ENCODE results near the gene STK39. TPM values are rescaled to one million over a fixed set of nuclear protein-coding genes. Genes with fewer than 3 reads are reported as not detected.

The STK39 gene
- total and polyA plus RNA-seq, 2 donors from 2014 or later: 15.9 to 27.1 TPM

DNA sequence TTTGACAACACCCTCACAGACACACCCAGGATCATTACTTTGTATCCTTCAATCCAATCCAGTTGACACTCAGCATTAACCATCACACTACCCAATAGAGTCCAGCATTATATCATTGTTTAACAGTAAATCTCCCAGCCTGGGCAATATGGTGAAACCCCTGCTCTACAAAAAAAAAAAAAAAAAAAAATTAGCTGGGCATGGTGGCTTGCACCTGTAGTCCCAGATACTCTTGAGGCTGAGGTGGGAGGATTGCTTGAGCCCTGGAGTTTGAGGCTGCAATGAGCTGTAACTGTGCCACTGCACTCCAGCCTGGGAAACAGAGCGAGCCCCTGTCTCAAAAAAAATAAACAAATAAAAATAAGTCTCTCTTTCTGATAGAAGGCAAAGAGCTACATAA is 304.0 kb downstream of the STK39 start:
- H3K27ac ChIP-seq (ENCODE audit: low read depth in 2 of 2, low read length in 2 of 2): no peak overlapping the region
- H3K9me3 ChIP-seq (ENCODE audit: control insufficient read depth in 2 of 3, insufficient read depth in 1 of 3, low read length in 3 of 3): no peaks in the 10 kb centered on the region
- TF ChIP-seq, protein P1, sequence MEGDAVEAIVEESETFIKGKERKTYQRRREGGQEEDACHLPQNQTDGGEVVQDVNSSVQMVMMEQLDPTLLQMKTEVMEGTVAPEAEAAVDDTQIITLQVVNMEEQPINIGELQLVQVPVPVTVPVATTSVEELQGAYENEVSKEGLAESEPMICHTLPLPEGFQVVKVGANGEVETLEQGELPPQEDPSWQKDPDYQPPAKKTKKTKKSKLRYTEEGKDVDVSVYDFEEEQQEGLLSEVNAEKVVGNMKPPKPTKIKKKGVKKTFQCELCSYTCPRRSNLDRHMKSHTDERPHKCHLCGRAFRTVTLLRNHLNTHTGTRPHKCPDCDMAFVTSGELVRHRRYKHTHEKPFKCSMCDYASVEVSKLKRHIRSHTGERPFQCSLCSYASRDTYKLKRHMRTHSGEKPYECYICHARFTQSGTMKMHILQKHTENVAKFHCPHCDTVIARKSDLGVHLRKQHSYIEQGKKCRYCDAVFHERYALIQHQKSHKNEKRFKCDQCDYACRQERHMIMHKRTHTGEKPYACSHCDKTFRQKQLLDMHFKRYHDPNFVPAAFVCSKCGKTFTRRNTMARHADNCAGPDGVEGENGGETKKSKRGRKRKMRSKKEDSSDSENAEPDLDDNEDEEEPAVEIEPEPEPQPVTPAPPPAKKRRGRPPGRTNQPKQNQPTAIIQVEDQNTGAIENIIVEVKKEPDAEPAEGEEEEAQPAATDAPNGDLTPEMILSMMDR (IDR thresholded peaks at IDR 0.05; ENCODE audit: borderline replicate concordance, extremely low read depth, insufficient read depth): no peak
- H3K4me1 ChIP-seq (ENCODE audit: control insufficient read depth in 2 of 3, insufficient read depth in 2 of 3, low read depth in 1 of 3, low read length in 3 of 3): no peaks in the 10 kb centered on the region
- H3K4me3 ChIP-seq (ENCODE audit: low read length in 3 of 3): no peak overlapping the region
- no peaks in the 10 kb centered on the region for H3K27me3 ChIP-seq (ENCODE audit: control insufficient read depth, insufficient read depth, low read length)
- DNase-seq (no peak), FAIRE-seq (no peak)
- H3K9ac ChIP-seq (ENCODE audit: low read length in 3 of 3): no peak overlapping the region
- H3K36me3 ChIP-seq (ENCODE audit: control insufficient read depth in 2 of 3, insufficient read depth in 3 of 3, low read length in 3 of 3): no peaks in the 10 kb centered on the region
- intact Hi-C loops (cut with DNase I): no loop called here

DNA sequence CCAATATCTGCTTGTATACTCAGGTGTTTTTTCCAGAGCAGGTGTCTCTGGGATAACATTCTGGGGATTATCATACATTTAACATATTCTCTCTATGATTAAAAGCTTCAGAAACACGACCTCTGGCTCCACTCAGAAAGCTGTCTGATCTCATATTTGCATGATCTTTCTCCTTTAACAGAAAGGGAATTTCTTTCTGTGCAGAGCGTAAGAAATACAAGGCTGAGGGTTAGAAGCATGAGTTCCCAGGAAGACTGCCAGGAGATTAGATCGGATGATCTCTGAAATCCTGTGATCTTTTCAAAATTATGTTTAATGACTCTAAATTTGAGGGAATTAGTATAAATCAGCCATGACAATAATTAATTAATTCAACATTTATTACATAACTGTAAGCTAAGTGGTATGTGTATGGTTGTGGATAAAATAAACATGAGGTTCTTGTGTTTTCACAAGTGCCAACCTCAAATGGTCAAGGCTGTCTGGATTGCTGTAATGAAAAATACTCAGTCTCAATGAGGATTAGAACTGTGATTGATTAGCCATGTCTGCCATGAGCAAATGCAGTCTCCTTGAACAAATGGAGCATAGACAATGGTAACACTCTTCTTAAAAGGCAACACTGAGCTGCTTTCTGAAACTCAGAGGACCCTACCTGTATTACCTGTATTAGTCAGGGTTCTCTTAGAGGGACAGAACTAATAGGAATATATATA is 304.9 kb downstream of the STK39 start:
- Histone ChIP-seq H3K4me3 (ENCODE audit: low read length in 3 of 3) (no peak overlapping the region), H3K36me3 (ENCODE audit: control insufficient read depth in 2 of 3, insufficient read depth in 3 of 3, low read length in 3 of 3) (no peaks in the 10 kb centered on the region), H3K9me3 (ENCODE audit: control insufficient read depth in 2 of 3, insufficient read depth in 1 of 3, low read length in 3 of 3) (no peaks in the 10 kb centered on the region), H3K27me3 (ENCODE audit: control insufficient read depth, insufficient read depth, low read length) (no peaks in the 10 kb centered on the region), H3K4me1 (ENCODE audit: control insufficient read depth in 2 of 3, insufficient read depth in 2 of 3, low read depth in 1 of 3, low read length in 3 of 3) (no peaks in the 10 kb centered on the region), H3K27ac (ENCODE audit: low read depth in 2 of 2, low read length in 2 of 2) (no peak overlapping the region), H3K9ac (ENCODE audit: low read length in 3 of 3) (no peak overlapping the region)
- DNase-seq (no peak), FAIRE-seq (no peak)
- intact Hi-C loops (cut with DNase I): no loop called here
- TF ChIP-seq, protein P1 (IDR thresholded peaks at IDR 0.05; ENCODE audit: borderline replicate concordance, extremely low read depth, insufficient read depth): no peak

DNA sequence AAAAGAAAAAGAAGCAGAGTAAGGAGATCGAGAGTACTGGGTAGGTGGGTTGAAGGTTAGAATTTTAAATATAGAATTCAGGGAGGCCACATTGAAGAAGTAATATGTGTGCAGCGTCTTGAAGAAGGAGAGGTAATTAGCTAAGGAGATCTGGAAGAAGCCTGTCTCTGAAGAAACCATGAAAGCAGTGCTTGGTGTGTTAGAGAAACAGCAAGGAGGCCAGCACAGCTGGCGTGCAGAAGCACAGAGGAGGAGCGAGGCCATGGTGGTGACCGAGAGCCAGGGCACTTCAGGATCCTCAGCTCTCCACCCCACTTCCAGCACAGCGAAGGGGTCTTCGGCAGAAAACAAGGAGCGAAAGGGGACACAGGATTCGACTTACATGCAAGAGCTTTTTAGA is 305.8 kb downstream of the STK39 start:
- Histone ChIP-seq H3K4me3 (ENCODE audit: low read length in 3 of 3) (no peak overlapping the region), H3K27me3 (ENCODE audit: control insufficient read depth, insufficient read depth, low read length) (no peaks in the 10 kb centered on the region), H3K9ac (ENCODE audit: low read length in 3 of 3) (no peak overlapping the region), H3K9me3 (ENCODE audit: control insufficient read depth in 2 of 3, insufficient read depth in 1 of 3, low read length in 3 of 3) (no peaks in the 10 kb centered on the region), H3K36me3 (ENCODE audit: control insufficient read depth in 2 of 3, insufficient read depth in 3 of 3, low read length in 3 of 3) (no peaks in the 10 kb centered on the region), H3K4me1 (ENCODE audit: control insufficient read depth in 2 of 3, insufficient read depth in 2 of 3, low read depth in 1 of 3, low read length in 3 of 3) (no peaks in the 10 kb centered on the region), H3K27ac (ENCODE audit: low read depth in 2 of 2, low read length in 2 of 2) (no peak overlapping the region)
- no peak for DNase-seq
- TF ChIP-seq, protein P1 (IDR thresholded peaks at IDR 0.05; ENCODE audit: borderline replicate concordance, extremely low read depth, insufficient read depth): no peak
- no peak for FAIRE-seq
- intact Hi-C loops (cut with DNase I): no loop called here

Measured in kidney (tissue), 14 donors.